Neural crest cell (in vitro differentiated cells): Measurements from ENCODE around the gene MPP3. TPM values are rescaled to one million over a fixed set of nuclear protein-coding genes. Genes with fewer than 3 reads are reported as not detected.
"Not testable (repeated sequence)": the region's sequence is repeated elsewhere in the genome, so short reads cannot be mapped to it uniquely, and the experiment has no call there.

ENCODE experiments used
- DNase-seq: peaks from one replicate; pipeline ENCODE4 v3.0.0; 2021; ENCODE audit warnings: low read depth, mixed read lengths, low spot score
- H3K27ac Mint-ChIP-seq: one replicate; pipeline ENCODE4 v1.8.0; 2021; ENCODE audit warnings: mild to moderate bottlenecking, mixed read lengths; ENCODE audit not compliant: unreplicated experiment
- H3K27me3 Mint-ChIP-seq: 2 replicates; pipeline ENCODE4 v1.8.0; 2021; ENCODE audit warnings: low read depth, mild to moderate bottlenecking, mixed read lengths
- H3K36me3 Mint-ChIP-seq: 2 replicates; pipeline ENCODE4 v1.8.0; 2021; ENCODE audit warnings: low read depth, mild to moderate bottlenecking, mixed read lengths
- H3K4me1 Mint-ChIP-seq: 2 replicates; pipeline ENCODE4 v1.8.0; 2021; ENCODE audit warnings: mixed read lengths
- H3K4me3 Mint-ChIP-seq: one replicate; pipeline ENCODE4 v1.8.0; 2021; ENCODE audit warnings: mild to moderate bottlenecking, mixed read lengths
- H3K9me3 Mint-ChIP-seq: 2 replicates; pipeline ENCODE4 v1.8.0; 2021; ENCODE audit warnings: mixed read lengths
- CTCF ChIP-seq: fragments of 200-600 bp; sonication (generic); conservative IDR thresholded peaks from 2 replicates; pipeline ENCODE4 v1.5.0; 2021; ENCODE audit warnings: antibody characterized with exemption, mild to moderate bottlenecking
- total RNA-seq: library from RNA; stranded (reverse); gene quantifications from 2 replicates; pipeline ENCODE4 v1.2.1, GENCODE V29; 2021

Gene MPP3
- total RNA-seq, 1 donor from 2014 or later: 14.4 TPM

GRCh38 chr17:43799047-43799446, 33.9 kb downstream of the MPP3 start:
- TF ChIP-seq CTCF: no peak
- peaks cover 24% of the 10 kb centered on the region for H3K27me3 Mint-ChIP-seq
- peaks cover 3% of the 10 kb centered on the region for H3K36me3 Mint-ChIP-seq
- no peak overlapping the region for H3K27ac Mint-ChIP-seq
- H3K4me1 Mint-ChIP-seq: peaks cover 5% of the 10 kb centered on the region
- H3K9me3 Mint-ChIP-seq: peaks cover 3% of the 10 kb centered on the region
- H3K4me3 Mint-ChIP-seq: no peak overlapping the region
- DNase-seq: no peak

GRCh38 chr17:43798024-43798423, 34.9 kb downstream of the MPP3 start:
- peaks cover 32% of the 10 kb centered on the region for H3K27me3 Mint-ChIP-seq
- DNase-seq, H3K36me3 Mint-ChIP-seq, H3K4me1 Mint-ChIP-seq, H3K4me3 Mint-ChIP-seq, H3K27ac Mint-ChIP-seq, H3K9me3 Mint-ChIP-seq: not testable (repeated sequence)

- not testable (repeated sequence) for H3K27ac Mint-ChIP-seq, H3K4me3 Mint-ChIP-seq, H3K9me3 Mint-ChIP-seq, H3K4me1 Mint-ChIP-seq, H3K36me3 Mint-ChIP-seq, DNase-seq
- peaks cover 32% of the 10 kb centered on the region for H3K27me3 Mint-ChIP-seq
Observed at GRCh38 chr17:43792668-43793067, 40.3 kb downstream of the MPP3 start.

GRCh38 chr17:43791589-43791988, 41.4 kb downstream of the MPP3 start:
- no peaks in the 10 kb centered on the region for H3K36me3 Mint-ChIP-seq
- no peak for TF ChIP-seq CTCF
- H3K9me3 Mint-ChIP-seq: peaks cover 7% of the 10 kb centered on the region
- H3K27ac Mint-ChIP-seq: no peak overlapping the region
- H3K4me3 Mint-ChIP-seq: no peak overlapping the region
- H3K4me1 Mint-ChIP-seq: peaks cover 8% of the 10 kb centered on the region
- no peak for DNase-seq
- H3K27me3 Mint-ChIP-seq: peaks cover 25% of the 10 kb centered on the region

- no peak for TF ChIP-seq CTCF
- Mint-ChIP-seq H3K27me3 (peaks cover 19% of the 10 kb centered on the region), H3K36me3 (no peaks in the 10 kb centered on the region), H3K4me1 (peaks cover 8% of the 10 kb centered on the region), H3K4me3 (no peak overlapping the region), H3K9me3 (peaks cover 7% of the 10 kb centered on the region), H3K27ac (no peak overlapping the region)
- DNase-seq: no peak
Observed at GRCh38 chr17:43790311-43790940, 42.5 kb downstream of the MPP3 start.

- Mint-ChIP-seq H3K27ac (no peak overlapping the region), H3K27me3 (peaks cover 11% of the 10 kb centered on the region), H3K4me3 (no peak overlapping the region), H3K36me3 (no peaks in the 10 kb centered on the region), H3K4me1 (peaks cover 12% of the 10 kb centered on the region), H3K9me3 (peaks cover 7% of the 10 kb centered on the region)
- no peak for DNase-seq
- TF ChIP-seq CTCF: no peak
Observed at GRCh38 chr17:43789482-43789881, 43.5 kb downstream of the MPP3 start.
